A549 treated with CORT108297 at 1 μM for 4 hours (cell line): Measurements from ENCODE around the gene ERVH48-1. TPM values are rescaled to one million over a fixed set of nuclear protein-coding genes. Genes with fewer than 3 reads are reported as not detected.

Source experiments
- total RNA-seq: library from RNA; stranded (reverse); fragments of 200-300 nt; extraction: Qiagen RNA extraction; gene quantifications from 5 replicates; pipeline ENCODE4 v1.2.3, GENCODE V29; 2022

ERVH48-1 gene
- not detected in 5 replicates for total RNA-seq

GRCh38 chr21:42925114-42925926 lies at the start of gene ERVH48-1:
ERVH48-1 (minus strand) TSS chr21:42925630; CDS start chr21:42919006, 6,624 bp downstream.

GRCh38 chr21:42973991-42974831 lies 48.8 kb upstream of the ERVH48-1 start, which contains the start of gene PKNOX1:
PKNOX1 (plus strand) TSS chr21:42974562; CDS start chr21:43004382, 29,820 bp downstream.

GRCh38 chr21:42892931-42893755 lies 32.3 kb downstream of the ERVH48-1 start, which contains the start of gene NDUFV3:
NDUFV3 (plus strand) TSS chr21:42893309; CDS start chr21:42893334, 25 bp downstream.

GRCh38 chr21:42878993-42879787 lies 46.2 kb downstream of the ERVH48-1 start, which contains the start of gene WDR4:
WDR4 (minus strand) TSS chr21:42879539; CDS start chr21:42879495, 44 bp downstream.

Other genes with a start within 250 kb of the ERVH48-1 start
- gene WDR4, start 46.1 kb downstream of the ERVH48-1 start, total RNA-seq = 24.1 to 33.1 TPM (median 32.3 TPM) in 5 replicates
- gene NDUFV3, start 32.3 kb downstream of the ERVH48-1 start, total RNA-seq = 19.9 to 22.7 TPM (median 20.5 TPM) in 5 replicates
- gene PKNOX1, start 48.9 kb upstream of the ERVH48-1 start, total RNA-seq = 4.7 to 7.0 TPM (median 6.6 TPM) in 5 replicates
- gene CBS, start 150.2 kb upstream of the ERVH48-1 start, total RNA-seq = 11.0 to 13.7 TPM (median 12.3 TPM) in 5 replicates
- gene U2AF1, start 181.9 kb upstream of the ERVH48-1 start, total RNA-seq = 52.1 to 65.9 TPM (median 58.9 TPM) in 5 replicates
- 0.18 TPM in 1 of 5 replicates, not detected in the others for gene CRYAA, start 243.4 kb upstream of the ERVH48-1 start, total RNA-seq